NCI-H2196 (cell line): ENCODE results near the gene ELOVL5.
A peak's percentile ranks its signal among the peaks of the same experiment; 100 is the strongest.
"Not testable (repeated sequence)": the region's sequence is repeated elsewhere in the genome, so short reads cannot be mapped to it uniquely, and the experiment has no call there.

Source experiments
- DNase-seq: peaks from one replicate; lab custom pipeline; 2025; ENCODE audit not compliant: unreplicated experiment; lab: John Stamatoyannopoulos, UW

The ELOVL5 gene

GRCh38 chr6:53359843-53360092, 11.0 kb upstream of the ELOVL5 start:
- no peak for DNase-seq

DNA sequence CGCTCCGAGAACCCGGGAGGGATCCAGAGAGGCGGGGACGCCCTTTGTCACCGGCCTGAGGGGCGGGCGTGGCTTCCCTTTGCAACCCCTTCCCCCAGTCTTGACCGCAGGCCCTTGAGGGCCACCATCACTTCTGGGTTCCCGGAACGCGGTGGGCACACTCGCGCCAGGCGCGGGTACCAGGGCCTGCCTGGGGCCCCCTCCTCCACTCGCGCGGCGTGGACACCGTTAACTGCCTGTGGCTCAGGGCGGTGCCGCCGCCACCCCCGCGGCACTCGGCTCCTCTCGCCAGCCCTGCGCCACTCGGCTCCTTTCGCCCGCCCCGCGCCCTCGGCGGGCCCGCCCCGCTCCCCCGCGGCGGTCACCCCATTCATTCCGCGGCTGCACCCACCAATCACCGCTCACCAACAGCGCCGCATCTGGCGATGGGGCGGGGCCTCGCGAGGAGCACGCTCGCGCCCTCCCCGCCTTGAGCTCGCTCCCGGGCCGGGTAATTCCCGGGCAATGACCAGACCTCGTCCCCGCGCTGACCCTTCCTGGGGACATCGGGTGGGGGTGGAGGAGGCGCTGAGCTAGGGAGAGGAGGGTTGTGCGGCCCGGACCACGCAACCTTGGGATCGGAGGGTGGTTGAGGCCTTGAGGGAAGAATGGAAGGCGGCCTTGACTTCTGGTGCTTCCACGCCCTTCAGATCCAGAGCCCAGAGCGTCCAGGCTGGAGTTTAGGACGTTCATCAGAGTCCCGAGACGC, 10.5 kb upstream of the ELOVL5 start:
- peak; percentile 97 for DNase-seq

- DNase-seq: no peak
Measured at GRCh38 chr6:53358440-53359094, 9.8 kb upstream of the ELOVL5 start.

DNA sequence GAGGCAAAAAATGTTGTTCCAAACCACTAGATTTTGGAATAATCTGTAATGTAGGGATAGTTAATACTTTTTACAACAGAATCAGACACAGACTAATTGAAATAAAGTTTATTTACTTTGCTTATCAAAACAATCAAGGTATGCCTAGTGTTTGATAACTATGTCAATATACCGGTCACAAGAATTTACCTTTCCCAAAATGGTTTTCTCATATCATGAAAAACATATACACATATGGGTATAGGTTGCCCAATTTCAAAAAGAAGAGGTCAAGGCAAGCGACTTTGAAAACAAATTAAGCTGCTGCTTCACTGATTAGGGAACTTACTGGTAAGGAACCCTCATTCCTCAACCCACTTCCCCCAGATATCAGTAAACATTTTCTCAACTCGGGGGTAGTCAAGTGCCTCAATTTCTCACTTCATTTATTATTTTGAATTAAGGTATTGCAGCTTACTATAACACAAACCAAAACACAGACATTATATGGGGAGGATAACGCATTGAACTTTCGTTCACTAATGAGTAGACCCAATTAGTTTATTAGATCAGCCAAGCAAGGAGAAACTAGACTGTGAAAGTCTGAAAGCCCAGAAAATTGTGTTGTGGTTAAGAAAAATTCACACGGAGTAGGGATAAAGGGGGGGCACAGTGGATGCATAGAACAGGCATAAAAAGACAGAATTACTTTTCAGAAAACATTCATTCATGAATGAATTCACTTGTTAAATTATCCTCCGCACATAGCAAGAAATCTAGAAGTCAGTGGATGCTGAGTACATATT, 9.0 kb upstream of the ELOVL5 start:
- DNase-seq: no peak

GRCh38 chr6:53353624-53354023, 4.9 kb upstream of the ELOVL5 start:
- no peak for DNase-seq

DNA sequence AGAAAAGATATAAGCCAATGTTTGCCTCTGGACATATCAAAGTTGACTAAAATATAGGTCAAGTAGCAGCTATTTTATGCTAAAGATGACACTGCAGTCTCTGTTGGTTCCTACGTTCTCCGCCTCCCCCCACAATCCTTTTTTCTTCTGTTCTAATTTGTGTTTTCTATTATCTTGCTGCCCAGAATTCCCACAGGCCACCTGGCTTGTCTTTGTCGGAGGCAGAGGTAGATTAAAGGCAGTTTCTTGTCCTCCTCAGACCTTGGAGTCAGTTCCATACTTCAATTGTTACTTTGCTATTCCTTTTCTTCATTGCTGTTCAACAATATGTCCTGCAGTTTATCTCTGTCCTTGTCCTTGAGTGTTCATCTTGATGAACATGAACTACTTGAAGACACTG, 3.6 kb upstream of the ELOVL5 start:
- DNase-seq: no peak

DNA sequence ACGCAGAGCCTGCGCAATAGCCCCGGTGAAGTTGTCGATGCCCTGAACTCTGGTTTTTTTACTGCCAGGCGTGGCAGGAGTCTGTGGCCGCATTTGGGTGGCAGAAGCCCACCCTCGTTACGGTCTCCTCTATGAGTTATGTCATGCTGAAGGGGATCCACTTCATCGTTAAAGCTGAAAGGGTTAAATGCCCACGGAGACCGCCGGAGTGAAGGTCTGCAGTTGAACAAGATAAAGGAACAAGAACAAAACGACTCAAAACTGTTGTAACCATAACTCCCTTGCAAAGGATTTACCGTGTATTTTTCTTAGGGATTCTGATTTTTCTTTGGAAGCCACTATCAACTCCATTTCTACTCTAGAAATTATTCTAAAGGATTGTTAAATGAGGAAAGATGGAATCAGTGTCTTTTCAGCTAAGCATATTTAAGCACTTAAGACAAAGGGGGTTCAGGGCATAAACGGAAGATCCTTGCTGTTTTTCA, 501 bp upstream of the ELOVL5 start:
- DNase-seq: no peak

- peak; percentile 43 for DNase-seq
Measured at GRCh38 chr6:53347921-53348370, 804 bp downstream of the ELOVL5 start.

DNA sequence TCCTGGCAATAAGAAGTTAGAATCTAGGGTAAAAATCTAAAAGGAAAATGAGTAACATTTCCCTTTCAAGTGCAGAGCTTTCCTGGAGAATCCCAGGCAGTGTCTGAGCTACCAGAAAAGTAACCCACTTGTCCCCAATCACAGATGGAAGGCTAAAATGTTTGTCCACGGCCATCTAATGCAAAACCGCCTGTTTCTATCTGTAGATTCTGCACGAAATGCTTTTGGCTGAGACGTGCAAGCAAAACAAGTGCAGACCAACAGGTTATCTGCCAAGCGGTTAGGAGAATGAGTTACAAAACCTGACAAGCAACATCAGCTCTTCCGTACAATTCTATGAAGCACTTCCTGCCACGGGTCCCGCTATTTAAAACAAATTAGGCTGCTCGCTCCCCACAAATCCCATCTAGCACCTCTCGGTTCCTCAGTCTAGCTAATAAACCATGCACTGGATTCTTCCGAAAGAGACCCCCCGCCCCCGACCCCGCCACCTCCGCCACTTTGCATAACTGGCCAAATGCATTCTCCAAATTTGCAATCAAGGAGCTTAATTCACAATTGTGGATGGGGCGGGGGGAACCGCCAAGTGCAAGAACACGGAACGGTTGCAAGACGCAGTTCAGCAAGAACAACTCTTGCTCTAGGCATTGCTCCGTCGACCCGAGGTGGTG, 1.4 kb downstream of the ELOVL5 start:
- no peak for DNase-seq

- DNase-seq: not testable (repeated sequence)
Measured at GRCh38 chr6:53346049-53346448, 2.7 kb downstream of the ELOVL5 start.

DNA sequence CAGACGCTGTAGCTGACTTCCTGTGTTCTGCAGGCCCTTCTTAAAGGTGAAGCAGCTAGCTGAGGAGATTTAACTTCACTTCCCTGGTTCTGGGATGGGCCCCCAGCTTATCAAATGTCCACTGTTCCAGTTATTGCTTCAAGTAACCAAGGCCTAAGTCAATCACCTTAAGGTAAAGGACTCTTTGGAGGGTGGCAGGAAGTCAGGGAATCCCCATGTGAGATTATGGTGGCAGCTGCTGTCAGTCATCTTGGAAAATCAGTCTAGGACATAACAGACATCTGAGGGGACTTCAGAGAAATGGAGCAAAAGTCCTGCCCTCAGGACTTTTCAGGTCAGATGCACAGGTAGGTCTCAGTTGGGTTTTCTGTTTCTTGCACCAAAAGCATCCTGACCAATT, 3.8 kb downstream of the ELOVL5 start:
- no peak for DNase-seq

DNA sequence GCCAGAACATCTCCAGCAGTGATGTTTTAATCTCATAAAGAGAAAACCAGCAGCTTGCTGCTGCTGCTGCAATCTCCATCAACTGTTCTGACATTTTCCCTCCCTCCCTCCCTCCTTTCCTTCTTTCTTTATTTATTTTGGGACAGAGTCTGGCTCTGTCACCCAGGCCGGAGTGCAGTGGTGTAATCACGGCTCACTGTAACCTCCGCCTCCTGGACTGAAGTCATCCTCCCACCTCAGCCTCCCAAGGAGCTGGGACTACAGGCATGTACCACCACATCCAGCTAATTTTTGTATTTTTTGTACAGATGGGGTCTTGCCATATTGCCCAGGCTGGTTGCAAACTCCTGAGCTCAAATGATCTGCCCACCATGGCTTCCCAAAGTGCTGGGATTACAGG, 5.7 kb downstream of the ELOVL5 start:
- no peak for DNase-seq

- DNase-seq: no peak
Measured at GRCh38 chr6:53342217-53342616, 6.5 kb downstream of the ELOVL5 start.

- no peak for DNase-seq
Measured at GRCh38 chr6:53340536-53340935, 8.2 kb downstream of the ELOVL5 start.

GRCh38 chr6:53339424-53339823, 9.3 kb downstream of the ELOVL5 start:
- no peak for DNase-seq

DNA sequence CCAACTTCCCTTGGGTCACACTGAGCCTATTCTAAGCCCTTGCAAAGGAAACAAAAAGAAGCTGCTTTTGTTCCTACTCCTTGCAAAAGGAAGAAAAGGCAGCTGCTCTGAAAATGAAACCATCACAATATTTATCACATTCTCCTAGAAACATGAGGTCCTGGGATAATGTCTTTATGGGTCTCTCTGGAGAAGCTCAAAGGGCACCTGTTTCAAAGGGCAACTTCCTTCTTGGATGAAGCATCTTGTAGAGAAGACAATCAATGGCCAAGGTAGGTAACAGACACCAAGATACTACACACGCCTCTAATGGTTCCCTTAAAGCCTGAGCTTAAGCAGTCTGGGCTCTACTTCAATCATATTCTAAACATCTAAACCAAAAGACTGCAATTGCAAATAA, 10.4 kb downstream of the ELOVL5 start:
- no peak for DNase-seq

DNA sequence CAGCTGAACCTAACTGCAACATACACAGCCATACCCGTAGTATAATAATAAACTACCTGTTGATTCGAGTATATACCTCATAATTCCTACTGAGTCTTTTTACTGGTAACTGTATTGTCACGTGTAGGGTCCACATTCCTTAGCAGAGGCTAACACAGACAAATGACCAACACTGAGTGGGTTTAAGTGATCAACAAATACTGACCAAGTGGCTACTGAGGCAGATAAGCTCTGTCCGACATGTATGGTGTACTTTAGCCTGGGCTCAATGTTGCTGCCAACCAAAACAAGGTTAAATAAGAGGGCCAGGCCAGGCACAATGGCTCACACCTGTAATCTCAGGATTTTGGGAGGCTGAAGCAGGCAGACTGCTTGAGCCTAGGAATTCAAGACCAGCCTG, 12.7 kb downstream of the ELOVL5 start:
- DNase-seq: no peak

DNA sequence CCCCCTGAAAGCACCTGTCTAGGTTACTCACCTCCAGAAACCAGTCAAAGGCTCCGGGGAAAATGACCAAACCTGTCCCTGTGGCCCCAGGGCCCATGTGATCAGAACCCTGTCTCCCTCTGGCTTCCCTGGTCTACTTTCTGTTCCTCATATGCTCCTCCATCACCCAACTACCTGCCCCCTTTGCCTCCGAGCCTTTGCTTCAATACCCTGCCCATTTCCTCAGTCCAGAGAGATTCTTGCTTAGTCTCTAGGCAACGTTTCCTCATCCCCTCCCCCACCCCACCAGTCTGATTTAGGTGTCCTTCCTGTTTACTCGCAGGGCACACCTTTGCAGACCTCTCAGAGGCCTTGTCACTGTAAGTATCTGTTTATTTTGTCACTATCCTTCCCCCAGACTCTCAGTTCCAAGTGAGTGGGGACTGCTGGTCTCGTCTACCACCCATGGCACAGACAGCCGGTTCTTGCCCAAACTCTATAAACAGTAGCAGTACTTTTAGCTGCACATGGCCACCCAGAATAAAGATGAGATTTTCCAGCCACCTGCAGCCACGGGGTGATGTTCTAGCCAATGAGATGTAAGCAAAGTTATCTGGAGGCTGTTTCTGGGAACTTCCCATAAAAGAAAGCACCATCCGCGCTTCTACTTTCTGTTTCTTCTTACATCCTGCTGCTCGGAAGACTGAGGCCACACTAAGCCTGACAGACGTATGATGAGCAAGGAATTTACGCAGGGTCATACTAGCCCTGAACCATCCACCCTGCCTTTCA, 13.3 kb downstream of the ELOVL5 start:
- no peak for DNase-seq

DNA sequence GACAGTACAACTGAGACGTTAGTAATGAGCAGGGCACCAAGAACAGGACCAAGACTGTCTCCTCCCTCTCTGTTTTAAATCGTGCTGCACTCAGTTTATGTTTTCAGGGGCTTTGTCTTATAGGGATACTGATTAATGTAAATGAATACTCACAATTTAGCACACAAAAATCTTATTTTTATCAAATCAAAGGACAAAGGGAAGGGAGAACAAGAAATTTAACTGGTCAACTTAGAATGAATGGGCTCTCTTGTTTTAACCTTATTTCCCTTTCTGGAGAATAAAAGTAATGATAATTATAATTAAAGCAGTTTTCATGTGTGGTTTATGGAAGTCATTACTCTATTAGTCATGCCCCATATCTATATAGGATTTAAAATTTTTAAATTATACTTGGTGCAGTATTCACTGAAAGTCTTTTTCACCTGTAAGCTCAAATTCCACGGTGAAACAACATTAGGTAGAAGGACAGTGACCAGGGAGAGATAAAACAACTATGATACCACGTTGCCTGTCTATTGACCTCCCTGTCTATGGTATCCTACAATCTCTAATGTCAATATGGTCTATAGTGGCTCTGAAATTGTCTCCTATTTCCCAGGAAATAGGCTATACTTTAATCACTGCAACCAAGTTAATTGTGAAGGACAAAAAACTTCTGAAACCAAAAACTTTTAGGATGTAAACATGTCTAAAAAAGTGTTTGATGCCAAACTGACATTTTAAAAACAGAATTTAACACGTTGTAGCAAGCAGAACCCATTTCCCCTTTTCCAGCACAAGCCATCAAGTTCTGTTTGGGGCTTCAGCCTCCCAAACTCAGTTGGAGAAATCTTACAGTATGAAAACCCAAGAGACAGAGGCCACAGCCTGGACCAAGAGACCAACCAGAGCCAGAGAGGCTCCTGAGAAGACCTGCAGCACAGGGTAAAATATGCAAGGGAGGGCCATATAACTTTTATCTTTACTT, 15.0 kb downstream of the ELOVL5 start:
- DNase-seq: no peak

- no peak for DNase-seq
Measured at GRCh38 chr6:53331678-53332077, 17.1 kb downstream of the ELOVL5 start.
